Keratinocyte (primary cell): ENCODE results near the gene CHRNA5.

Experiments
- EZH2 ChIP-seq: IDR thresholded peaks from one replicate; pipeline ENCODE4 v1.6.1; 2012; ENCODE audit warnings: inconsistent platforms, mild to moderate bottlenecking, low read length, moderate library complexity
- TF ChIP-seq, protein P1 (sequence below), 3 experiments: IDR thresholded peaks in 1 of 3; conservative IDR thresholded peaks in 1 of 3; optimal IDR thresholded peaks in 1 of 3; 2 replicates in 2 of 3; 3 replicates in 1 of 3; pipeline versions ENCODE3 to v1.5.1; 2011; ENCODE audit warnings: low read length in 3 of 3, mild to moderate bottlenecking in 3 of 3, moderate library complexity in 2 of 3, control low read depth in 1 of 3, inconsistent platforms in 1 of 3; ENCODE audit not compliant: insufficient read depth in 2 of 3; ENCODE audit errors: extremely low read depth in 1 of 3

GRCh38 chr15:78620021-78620526 lies 54.8 kb downstream of the CHRNA5 start:
- TF ChIP-seq, protein P1, sequence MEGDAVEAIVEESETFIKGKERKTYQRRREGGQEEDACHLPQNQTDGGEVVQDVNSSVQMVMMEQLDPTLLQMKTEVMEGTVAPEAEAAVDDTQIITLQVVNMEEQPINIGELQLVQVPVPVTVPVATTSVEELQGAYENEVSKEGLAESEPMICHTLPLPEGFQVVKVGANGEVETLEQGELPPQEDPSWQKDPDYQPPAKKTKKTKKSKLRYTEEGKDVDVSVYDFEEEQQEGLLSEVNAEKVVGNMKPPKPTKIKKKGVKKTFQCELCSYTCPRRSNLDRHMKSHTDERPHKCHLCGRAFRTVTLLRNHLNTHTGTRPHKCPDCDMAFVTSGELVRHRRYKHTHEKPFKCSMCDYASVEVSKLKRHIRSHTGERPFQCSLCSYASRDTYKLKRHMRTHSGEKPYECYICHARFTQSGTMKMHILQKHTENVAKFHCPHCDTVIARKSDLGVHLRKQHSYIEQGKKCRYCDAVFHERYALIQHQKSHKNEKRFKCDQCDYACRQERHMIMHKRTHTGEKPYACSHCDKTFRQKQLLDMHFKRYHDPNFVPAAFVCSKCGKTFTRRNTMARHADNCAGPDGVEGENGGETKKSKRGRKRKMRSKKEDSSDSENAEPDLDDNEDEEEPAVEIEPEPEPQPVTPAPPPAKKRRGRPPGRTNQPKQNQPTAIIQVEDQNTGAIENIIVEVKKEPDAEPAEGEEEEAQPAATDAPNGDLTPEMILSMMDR (optimal IDR thresholded peaks at IDR 0.05 in 1 of 3, IDR thresholded peaks at IDR 0.05 in 1 of 3, conservative IDR thresholded peaks at IDR 0.05 in 1 of 3; ENCODE audit: extremely low read depth in 1 of 3, insufficient read depth in 2 of 3, low read length in 3 of 3), result peak in 1 of 3 experiments; percentile 22
- TF ChIP-seq EZH2, result peak; percentile 78
